Measurements from ENCODE around the gene SF3A2.

DNA sequence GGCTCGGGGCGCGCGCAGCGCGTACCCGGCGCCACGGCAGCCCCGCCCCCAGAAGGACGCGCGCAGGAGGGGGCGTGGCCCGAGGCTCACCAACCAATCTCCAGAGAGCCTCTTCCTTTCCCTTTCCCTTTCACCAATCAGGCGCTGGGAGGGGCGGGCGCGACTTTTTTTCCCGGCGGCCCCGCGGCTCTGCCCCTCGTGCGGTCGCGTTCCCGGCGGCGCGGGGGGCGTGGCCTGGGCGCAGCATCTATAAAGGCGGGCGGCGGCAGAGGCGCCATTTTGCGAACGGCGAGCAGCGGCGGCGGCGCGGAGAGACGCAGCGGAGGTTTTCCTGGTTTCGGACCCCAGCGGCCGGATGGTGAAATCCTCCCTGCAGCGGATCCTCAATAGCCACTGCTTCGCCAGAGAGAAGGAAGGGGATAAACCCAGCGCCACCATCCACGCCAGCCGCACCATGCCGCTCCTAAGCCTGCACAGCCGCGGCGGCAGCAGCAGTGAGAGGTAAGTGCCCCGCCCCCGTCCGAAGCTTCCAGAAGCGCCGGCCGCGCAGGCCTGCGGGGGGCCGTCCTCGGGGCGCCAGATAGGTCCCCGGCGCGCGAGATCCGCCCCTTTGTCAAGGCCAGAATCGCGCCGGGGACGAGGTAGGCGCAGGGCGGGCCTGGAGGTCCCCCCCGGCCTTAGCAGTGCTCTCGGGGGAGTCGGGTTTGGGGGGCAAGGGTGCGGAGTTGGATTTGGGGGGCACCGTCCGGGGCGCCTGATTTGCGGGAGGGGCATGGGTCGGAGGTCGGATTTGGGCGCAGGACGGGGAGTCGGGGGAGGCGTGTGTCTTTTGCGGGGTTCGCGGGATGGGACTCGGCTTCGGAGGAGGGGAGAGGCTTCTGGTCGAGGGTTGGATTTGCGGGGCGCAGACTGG, 32.9 kb downstream of the SF3A2 start:
- TF ChIP-seq, protein P1, sequence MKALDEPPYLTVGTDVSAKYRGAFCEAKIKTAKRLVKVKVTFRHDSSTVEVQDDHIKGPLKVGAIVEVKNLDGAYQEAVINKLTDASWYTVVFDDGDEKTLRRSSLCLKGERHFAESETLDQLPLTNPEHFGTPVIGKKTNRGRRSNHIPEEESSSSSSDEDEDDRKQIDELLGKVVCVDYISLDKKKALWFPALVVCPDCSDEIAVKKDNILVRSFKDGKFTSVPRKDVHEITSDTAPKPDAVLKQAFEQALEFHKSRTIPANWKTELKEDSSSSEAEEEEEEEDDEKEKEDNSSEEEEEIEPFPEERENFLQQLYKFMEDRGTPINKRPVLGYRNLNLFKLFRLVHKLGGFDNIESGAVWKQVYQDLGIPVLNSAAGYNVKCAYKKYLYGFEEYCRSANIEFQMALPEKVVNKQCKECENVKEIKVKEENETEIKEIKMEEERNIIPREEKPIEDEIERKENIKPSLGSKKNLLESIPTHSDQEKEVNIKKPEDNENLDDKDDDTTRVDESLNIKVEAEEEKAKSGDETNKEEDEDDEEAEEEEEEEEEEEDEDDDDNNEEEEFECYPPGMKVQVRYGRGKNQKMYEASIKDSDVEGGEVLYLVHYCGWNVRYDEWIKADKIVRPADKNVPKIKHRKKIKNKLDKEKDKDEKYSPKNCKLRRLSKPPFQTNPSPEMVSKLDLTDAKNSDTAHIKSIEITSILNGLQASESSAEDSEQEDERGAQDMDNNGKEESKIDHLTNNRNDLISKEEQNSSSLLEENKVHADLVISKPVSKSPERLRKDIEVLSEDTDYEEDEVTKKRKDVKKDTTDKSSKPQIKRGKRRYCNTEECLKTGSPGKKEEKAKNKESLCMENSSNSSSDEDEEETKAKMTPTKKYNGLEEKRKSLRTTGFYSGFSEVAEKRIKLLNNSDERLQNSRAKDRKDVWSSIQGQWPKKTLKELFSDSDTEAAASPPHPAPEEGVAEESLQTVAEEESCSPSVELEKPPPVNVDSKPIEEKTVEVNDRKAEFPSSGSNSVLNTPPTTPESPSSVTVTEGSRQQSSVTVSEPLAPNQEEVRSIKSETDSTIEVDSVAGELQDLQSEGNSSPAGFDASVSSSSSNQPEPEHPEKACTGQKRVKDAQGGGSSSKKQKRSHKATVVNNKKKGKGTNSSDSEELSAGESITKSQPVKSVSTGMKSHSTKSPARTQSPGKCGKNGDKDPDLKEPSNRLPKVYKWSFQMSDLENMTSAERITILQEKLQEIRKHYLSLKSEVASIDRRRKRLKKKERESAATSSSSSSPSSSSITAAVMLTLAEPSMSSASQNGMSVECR (CRISPR knock-in tag; IDR thresholded peaks at IDR 0.05; ENCODE audit: borderline replicate concordance): no peak; the same call in 1 of the 2 replicates
- no peak; the same call in 1 of the 2 replicates for TF ChIP-seq FOXP1 (CRISPR knock-in tag; IDR thresholded peaks at IDR 0.05; ENCODE audit: borderline replicate concordance)
- TF ChIP-seq, protein P2, sequence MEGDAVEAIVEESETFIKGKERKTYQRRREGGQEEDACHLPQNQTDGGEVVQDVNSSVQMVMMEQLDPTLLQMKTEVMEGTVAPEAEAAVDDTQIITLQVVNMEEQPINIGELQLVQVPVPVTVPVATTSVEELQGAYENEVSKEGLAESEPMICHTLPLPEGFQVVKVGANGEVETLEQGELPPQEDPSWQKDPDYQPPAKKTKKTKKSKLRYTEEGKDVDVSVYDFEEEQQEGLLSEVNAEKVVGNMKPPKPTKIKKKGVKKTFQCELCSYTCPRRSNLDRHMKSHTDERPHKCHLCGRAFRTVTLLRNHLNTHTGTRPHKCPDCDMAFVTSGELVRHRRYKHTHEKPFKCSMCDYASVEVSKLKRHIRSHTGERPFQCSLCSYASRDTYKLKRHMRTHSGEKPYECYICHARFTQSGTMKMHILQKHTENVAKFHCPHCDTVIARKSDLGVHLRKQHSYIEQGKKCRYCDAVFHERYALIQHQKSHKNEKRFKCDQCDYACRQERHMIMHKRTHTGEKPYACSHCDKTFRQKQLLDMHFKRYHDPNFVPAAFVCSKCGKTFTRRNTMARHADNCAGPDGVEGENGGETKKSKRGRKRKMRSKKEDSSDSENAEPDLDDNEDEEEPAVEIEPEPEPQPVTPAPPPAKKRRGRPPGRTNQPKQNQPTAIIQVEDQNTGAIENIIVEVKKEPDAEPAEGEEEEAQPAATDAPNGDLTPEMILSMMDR (IDR thresholded peaks at IDR 0.05): no peak
- peak; percentile 98 for TF ChIP-seq SP1 (CRISPR knock-in tag; conservative IDR thresholded peaks at IDR 0.05)
- TF ChIP-seq, protein P3, sequence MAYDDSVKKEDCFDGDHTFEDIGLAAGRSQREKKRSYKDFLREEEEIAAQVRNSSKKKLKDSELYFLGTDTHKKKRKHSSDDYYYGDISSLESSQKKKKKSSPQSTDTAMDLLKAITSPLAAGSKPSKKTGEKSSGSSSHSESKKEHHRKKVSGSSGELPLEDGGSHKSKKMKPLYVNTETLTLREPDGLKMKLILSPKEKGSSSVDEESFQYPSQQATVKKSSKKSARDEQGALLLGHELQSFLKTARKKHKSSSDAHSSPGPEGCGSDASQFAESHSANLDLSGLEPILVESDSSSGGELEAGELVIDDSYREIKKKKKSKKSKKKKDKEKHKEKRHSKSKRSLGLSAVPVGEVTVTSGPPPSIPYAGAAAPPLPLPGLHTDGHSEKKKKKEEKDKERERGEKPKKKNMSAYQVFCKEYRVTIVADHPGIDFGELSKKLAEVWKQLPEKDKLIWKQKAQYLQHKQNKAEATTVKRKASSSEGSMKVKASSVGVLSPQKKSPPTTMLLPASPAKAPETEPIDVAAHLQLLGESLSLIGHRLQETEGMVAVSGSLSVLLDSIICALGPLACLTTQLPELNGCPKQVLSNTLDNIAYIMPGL (CRISPR knock-in tag; IDR thresholded peaks at IDR 0.05): peak; percentile 62; the same call in 1 of the 2 replicates
- no peak for TF ChIP-seq NFE2L1 (CRISPR knock-in tag; IDR thresholded peaks at IDR 0.05)
- 0 out of 2 replicates have a peak, but pooled peaks have one; percentile 26 for TF ChIP-seq CREB1 (CRISPR knock-in tag; IDR thresholded peaks at IDR 0.05)
- TF ChIP-seq, protein P4, sequence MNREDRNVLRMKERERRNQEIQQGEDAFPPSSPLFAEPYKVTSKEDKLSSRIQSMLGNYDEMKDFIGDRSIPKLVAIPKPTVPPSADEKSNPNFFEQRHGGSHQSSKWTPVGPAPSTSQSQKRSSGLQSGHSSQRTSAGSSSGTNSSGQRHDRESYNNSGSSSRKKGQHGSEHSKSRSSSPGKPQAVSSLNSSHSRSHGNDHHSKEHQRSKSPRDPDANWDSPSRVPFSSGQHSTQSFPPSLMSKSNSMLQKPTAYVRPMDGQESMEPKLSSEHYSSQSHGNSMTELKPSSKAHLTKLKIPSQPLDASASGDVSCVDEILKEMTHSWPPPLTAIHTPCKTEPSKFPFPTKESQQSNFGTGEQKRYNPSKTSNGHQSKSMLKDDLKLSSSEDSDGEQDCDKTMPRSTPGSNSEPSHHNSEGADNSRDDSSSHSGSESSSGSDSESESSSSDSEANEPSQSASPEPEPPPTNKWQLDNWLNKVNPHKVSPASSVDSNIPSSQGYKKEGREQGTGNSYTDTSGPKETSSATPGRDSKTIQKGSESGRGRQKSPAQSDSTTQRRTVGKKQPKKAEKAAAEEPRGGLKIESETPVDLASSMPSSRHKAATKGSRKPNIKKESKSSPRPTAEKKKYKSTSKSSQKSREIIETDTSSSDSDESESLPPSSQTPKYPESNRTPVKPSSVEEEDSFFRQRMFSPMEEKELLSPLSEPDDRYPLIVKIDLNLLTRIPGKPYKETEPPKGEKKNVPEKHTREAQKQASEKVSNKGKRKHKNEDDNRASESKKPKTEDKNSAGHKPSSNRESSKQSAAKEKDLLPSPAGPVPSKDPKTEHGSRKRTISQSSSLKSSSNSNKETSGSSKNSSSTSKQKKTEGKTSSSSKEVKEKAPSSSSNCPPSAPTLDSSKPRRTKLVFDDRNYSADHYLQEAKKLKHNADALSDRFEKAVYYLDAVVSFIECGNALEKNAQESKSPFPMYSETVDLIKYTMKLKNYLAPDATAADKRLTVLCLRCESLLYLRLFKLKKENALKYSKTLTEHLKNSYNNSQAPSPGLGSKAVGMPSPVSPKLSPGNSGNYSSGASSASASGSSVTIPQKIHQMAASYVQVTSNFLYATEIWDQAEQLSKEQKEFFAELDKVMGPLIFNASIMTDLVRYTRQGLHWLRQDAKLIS (CRISPR knock-in tag; IDR thresholded peaks at IDR 0.05; ENCODE audit: borderline replicate concordance): no peak
- no peak; the same call in 1 of the 2 replicates for TF ChIP-seq JUN (CRISPR knock-in tag; IDR thresholded peaks at IDR 0.05)
- TF ChIP-seq, protein P5, sequence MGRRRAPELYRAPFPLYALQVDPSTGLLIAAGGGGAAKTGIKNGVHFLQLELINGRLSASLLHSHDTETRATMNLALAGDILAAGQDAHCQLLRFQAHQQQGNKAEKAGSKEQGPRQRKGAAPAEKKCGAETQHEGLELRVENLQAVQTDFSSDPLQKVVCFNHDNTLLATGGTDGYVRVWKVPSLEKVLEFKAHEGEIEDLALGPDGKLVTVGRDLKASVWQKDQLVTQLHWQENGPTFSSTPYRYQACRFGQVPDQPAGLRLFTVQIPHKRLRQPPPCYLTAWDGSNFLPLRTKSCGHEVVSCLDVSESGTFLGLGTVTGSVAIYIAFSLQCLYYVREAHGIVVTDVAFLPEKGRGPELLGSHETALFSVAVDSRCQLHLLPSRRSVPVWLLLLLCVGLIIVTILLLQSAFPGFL (CRISPR knock-in tag; IDR thresholded peaks at IDR 0.05; ENCODE audit: borderline replicate concordance): 0 out of 2 replicates have a peak, but pooled peaks have one; percentile 29
- peak; percentile 66; the same call in 1 of the 2 replicates for TF ChIP-seq SMAD3 (CRISPR knock-in tag; IDR thresholded peaks at IDR 0.05; ENCODE audit: borderline replicate concordance)
- no peak for TF ChIP-seq TP53 (CRISPR knock-in tag; IDR thresholded peaks at IDR 0.05)
- TF ChIP-seq CBFB (CRISPR knock-in tag; IDR thresholded peaks at IDR 0.05; ENCODE audit: low read depth): no peak
